GM20000 (cell line): ENCODE measurements around the gene ESRRG.

ENCODE experiments used
- DNase-seq: peaks from one replicate; pipeline ENCODE4 v3.0.0; 2012; ENCODE audit warnings: low spot score
- CTCF ChIP-seq: IDR thresholded peaks from 2 replicates; pipeline ENCODE4 v1.5.1; 2012; ENCODE audit warnings: mild to moderate bottlenecking, control low read depth; ENCODE audit errors: extremely low read depth, missing control alignments

ESRRG gene

GRCh38 chr1:216723274-216723780 lies at the start of gene ESRRG:
Gene ESRRG, minus strand, starts transcription at chr1:216723429. Its CDS starts 130 bp downstream, at chr1:216723299.
- TF ChIP-seq CTCF: no peak
- no peak for DNase-seq

GRCh38 chr1:216771922-216772321 lies 48.7 kb upstream of the ESRRG start:
- no peak for TF ChIP-seq CTCF
- no peak for DNase-seq

GRCh38 chr1:216766633-216767327 lies 43.6 kb upstream of the ESRRG start:
- no peak for DNase-seq
- no peak for TF ChIP-seq CTCF

- no peak for DNase-seq
- no peak for TF ChIP-seq CTCF
These were observed 42.4 kb upstream of the ESRRG start for GRCh38 chr1:216765346-216766300.

GRCh38 chr1:216758161-216758560 lies 34.9 kb upstream of the ESRRG start:
- no peak for TF ChIP-seq CTCF
- DNase-seq: no peak

- no peak for TF ChIP-seq CTCF
- DNase-seq: no peak
These were observed 33.9 kb upstream of the ESRRG start for GRCh38 chr1:216757110-216757509.

- no peak for TF ChIP-seq CTCF
These were observed 27.7 kb upstream of the ESRRG start for GRCh38 chr1:216750961-216751360.

More at GRCh38 chr1:216750961-216751360, 27.7 kb upstream of the ESRRG start:
- no peak for DNase-seq
